GM12872 (cell line): ENCODE results near the gene HYAL1.

Experiments used
- TF ChIP-seq, protein P1 (sequence below): IDR thresholded peaks from 3 replicates; pipeline ENCODE4 v1.5.1; 2011; ENCODE audit warnings: low read depth, mild to moderate bottlenecking, low read length, moderate library complexity; ENCODE audit not compliant: insufficient read depth

HYAL1 gene

DNA sequence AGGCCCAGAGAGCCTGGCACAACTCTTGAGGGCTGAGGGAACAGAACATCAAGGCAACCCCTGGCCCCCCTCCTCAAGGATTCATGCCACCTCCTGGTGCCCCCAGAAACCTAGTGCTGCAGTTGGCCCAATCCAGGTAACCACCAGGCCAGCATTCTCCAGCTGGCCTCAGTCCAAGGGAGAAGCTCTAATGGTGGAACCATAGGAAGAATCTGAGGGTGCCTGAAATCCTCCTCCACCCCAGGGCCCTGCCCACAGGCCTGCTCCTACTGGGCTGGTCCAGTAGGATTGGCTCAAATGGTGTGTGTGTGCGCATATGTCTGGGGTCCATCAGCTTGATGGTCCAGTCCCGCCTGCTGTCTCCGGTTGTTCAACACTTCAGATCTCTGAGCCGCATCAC lies 11.4 kb upstream of the HYAL1 start:
- TF ChIP-seq, protein P1, sequence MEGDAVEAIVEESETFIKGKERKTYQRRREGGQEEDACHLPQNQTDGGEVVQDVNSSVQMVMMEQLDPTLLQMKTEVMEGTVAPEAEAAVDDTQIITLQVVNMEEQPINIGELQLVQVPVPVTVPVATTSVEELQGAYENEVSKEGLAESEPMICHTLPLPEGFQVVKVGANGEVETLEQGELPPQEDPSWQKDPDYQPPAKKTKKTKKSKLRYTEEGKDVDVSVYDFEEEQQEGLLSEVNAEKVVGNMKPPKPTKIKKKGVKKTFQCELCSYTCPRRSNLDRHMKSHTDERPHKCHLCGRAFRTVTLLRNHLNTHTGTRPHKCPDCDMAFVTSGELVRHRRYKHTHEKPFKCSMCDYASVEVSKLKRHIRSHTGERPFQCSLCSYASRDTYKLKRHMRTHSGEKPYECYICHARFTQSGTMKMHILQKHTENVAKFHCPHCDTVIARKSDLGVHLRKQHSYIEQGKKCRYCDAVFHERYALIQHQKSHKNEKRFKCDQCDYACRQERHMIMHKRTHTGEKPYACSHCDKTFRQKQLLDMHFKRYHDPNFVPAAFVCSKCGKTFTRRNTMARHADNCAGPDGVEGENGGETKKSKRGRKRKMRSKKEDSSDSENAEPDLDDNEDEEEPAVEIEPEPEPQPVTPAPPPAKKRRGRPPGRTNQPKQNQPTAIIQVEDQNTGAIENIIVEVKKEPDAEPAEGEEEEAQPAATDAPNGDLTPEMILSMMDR: no peak

DNA sequence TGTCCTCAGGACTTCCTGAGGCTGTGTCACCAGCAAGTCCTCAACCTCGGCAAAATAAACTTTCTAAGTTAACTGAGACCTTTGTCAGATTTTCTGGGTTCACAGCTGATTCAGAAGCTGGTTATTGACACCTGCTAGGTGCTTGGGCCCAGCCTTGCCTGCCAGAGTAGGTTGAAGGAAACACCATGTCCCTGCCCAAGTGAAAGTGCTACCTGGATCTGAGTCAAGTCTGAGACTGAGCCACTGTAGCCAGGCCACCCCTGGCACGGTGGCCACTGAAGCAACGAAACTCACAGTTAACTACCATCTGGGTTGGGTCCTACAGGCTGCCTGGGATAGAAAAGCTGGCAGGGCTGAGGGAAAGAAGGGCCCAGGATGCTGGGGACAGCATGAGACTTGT lies 11.0 kb upstream of the HYAL1 start:
- TF ChIP-seq, protein P1: no peak

DNA sequence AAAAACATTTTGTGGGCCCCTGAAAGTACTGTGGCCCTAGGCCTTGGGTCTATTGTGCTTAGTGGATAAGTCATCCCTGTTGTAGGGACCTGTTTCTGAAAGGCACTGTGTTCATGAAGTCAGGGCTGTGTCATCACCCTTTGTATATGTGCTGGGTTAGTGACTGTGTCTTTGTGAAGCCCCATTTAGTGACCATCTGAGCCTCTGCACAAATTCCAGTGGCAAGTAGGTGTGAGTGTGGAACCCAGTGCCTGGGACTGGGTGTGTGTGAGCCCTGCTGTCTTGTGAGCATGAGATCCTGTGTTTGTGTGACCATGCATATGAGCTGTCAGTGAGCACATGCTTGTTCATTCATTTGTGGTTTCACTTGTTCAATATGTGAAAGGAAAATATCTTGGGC lies 1.2 kb upstream of the HYAL1 start:
- TF ChIP-seq, protein P1: no peak

DNA sequence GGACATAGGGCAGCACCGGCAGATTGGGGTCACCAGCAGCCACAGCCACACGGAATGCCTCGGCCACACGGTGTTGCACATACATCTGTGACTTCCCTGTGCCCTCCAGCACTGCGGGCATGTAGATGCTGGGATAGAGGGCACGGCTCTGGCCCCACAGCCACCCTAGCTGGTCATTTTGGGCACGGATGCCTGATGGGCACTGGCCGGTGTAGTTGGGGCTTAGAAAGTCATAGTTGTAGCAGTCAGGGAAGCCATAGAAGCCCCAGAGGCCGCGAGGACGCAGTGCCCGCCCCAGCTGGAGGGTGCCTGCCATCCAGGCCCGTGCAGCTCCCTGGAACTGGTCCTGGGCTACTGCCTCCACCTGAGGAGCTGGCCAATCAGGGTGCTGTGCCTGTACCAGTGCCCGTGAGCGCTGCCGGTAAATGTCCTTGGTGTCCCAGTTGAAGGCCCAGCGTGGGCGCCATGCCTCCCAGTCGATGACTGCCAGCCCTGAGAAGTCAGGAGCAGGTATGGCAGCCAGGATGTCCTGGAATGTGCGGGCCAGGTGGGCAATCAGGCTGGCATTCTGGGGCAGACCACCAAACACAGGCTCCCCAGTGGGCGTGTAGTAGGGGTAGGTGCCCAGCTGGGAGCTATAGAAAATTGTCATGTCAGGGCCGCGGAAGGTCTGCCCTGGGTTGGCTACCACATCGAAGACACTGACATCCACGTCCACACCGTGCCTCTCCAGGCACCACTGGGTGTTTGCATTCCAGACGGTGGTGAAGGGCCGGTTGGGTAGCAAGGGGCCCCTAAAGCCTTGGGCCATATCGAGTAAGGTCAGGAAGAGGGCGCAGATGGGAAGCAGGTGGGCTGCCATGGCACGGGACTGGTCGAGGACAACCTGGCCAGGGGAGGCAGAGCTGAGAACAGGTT lies 1.0 kb downstream of the HYAL1 start:
- TF ChIP-seq, protein P1: no peak

DNA sequence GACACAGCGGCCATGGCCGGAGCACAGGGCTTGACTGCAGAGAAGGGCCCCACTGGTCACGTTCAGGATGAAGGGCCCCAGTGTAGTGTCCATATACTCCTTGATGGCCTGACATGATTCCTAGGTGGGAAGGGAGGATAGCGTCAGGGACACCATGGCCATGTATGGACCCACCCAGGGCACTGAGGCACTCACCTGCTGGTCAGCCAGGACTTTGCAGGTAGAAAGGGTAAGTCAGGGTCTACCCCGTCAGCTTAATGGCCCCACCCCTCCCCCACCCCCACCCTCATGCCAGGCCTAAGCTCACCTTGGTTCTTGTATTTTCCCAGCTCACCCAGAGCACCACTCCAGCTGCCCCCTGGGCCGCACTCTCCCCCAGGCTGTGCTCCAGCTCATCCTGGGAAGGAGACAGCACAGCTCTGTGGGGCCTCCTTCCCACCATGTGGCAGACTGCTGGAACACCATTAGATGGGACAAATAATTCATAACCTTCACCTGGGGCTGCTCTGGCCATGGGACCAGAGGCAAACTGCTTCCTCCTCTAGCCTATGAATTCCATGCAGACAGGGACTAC lies 2.6 kb downstream of the HYAL1 start:
- TF ChIP-seq, protein P1: no peak

DNA sequence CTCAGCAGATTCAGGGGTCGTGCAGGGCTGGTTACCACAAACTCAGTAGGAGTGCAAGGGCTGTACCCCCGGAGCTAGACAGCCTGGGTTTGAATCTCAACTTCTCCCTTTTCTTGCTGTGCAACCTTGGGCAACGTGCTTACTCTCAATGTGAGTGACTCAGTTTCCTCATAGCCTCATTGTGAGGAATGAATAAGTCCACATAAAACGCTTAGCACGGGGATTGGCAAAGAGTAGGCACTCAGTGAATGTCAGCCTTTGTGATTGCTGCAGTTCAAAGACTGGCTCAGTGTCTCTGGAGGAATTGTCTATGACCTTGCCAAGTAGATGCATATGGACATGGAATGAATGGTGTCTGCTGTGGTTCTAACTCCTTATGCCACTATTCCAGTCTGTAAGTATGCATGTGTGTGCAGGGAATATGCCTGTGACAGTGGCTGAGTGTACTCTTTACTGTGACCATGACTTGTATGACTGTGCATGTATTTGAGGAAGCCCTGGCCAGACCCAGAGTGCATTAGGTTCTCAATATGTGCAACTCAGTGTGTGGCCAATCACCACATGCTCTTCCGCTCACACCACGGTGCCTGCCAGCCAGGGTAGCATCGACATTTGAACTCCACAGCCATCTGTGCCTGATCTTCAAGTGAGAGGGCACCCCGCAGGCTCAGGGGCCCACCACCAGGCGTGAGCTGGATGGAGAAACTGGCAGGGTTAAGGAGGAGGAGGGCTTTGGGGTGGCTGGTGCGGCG lies 3.3 kb downstream of the HYAL1 start:
- TF ChIP-seq, protein P1: no peak

DNA sequence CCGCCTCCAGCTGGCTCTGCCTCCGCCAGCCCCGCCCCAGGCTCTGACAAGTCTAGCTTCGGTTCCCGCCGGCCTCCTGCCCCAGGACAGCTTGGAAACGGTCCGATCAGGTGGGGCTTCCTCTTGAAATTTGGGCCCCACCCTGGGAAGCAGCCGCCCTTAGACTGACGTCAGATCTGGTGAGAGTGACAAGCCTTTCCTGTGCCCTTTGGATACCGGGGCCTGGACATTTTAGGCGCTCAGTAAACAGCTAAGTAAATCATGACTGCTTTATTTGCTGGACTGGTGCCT lies 3.8 kb downstream of the HYAL1 start:
- TF ChIP-seq, protein P1: no peak
